NT2/D1 (cell line): ENCODE results near the gene LYZ.

ENCODE experiments used
- DNase-seq: peaks from one replicate; pipeline ENCODE4 v3.0.0-alpha.2; 2011; ENCODE audit warnings: low read depth, low spot score
- H3K27me3 ChIP-seq: 2 replicates; pipeline ENCODE4 v1.6.0; 2011; ENCODE audit warnings: mild to moderate bottlenecking; ENCODE audit not compliant: insufficient read length, insufficient read depth
- H3K36me3 ChIP-seq: 2 replicates; pipeline ENCODE4 v1.6.1; 2011; ENCODE audit warnings: mild to moderate bottlenecking, low read length, mixed read lengths; ENCODE audit not compliant: insufficient read depth, insufficient read length
- H3K4me1 ChIP-seq: 2 replicates; pipeline ENCODE4 v1.5.1; 2011; ENCODE audit not compliant: insufficient read depth, insufficient read length
- H3K4me3 ChIP-seq: 2 replicates; pipeline ENCODE4 v1.5.1; 2011; ENCODE audit warnings: low read depth; ENCODE audit not compliant: insufficient read length
- H3K9ac ChIP-seq: 2 replicates; pipeline ENCODE4 v1.6.0; 2011; ENCODE audit warnings: low read depth; ENCODE audit not compliant: insufficient read length
- H3K9me3 ChIP-seq: 2 replicates; pipeline ENCODE4 v1.5.1; 2011; ENCODE audit warnings: mild to moderate bottlenecking, low read length; ENCODE audit not compliant: insufficient read depth
- SUZ12 ChIP-seq: IDR thresholded peaks from 2 replicates; pipeline ENCODE4 v1.6.1; 2011; ENCODE audit not compliant: insufficient read length, insufficient read depth; ENCODE audit errors: extremely low read depth
- YY1 ChIP-seq: IDR thresholded peaks from 2 replicates; pipeline ENCODE4 v1.6.1; 2011; ENCODE audit not compliant: insufficient read length, insufficient read depth
- ZNF274 ChIP-seq: IDR thresholded peaks from 2 replicates; pipeline ENCODE4 v1.6.1; 2011; ENCODE audit warnings: mild to moderate bottlenecking, low read depth, low read length

Gene LYZ

GRCh38 chr12:69389831-69390230 is 41.6 kb downstream of the LYZ start:
- H3K27me3 ChIP-seq: no peaks in the 10 kb centered on the region
- H3K9me3 ChIP-seq: no peaks in the 10 kb centered on the region
- H3K9ac ChIP-seq: no peak overlapping the region
- H3K4me3 ChIP-seq: no peak overlapping the region
- no peaks in the 10 kb centered on the region for H3K4me1 ChIP-seq
- H3K36me3 ChIP-seq: peaks cover 28% of the 10 kb centered on the region
- TF ChIP-seq SUZ12 (no peak), ZNF274 (no peak), YY1 (no peak)
- DNase-seq: no peak

GRCh38 chr12:69392179-69392928 is 44.2 kb downstream of the LYZ start:
- H3K9me3 ChIP-seq: peaks cover 9% of the 10 kb centered on the region
- peaks cover 22% of the 10 kb centered on the region for H3K36me3 ChIP-seq
- H3K27me3 ChIP-seq: no peaks in the 10 kb centered on the region
- no peak overlapping the region for H3K4me3 ChIP-seq
- TF ChIP-seq ZNF274: no peak
- TF ChIP-seq YY1: no peak
- TF ChIP-seq SUZ12: no peak
- no peaks in the 10 kb centered on the region for H3K4me1 ChIP-seq
- DNase-seq: no peak
- H3K9ac ChIP-seq: no peak overlapping the region

- no peak for TF ChIP-seq ZNF274
- no peak for TF ChIP-seq YY1
- TF ChIP-seq SUZ12: no peak
- no peak for DNase-seq
- Histone ChIP-seq H3K27me3 (no peaks in the 10 kb centered on the region), H3K36me3 (peaks cover 13% of the 10 kb centered on the region), H3K9ac (no peak overlapping the region), H3K9me3 (peaks cover 9% of the 10 kb centered on the region), H3K4me1 (no peaks in the 10 kb centered on the region), H3K4me3 (no peak overlapping the region)
Measured at GRCh38 chr12:69396041-69396440, 47.9 kb downstream of the LYZ start.

- Histone ChIP-seq H3K4me1 (no peaks in the 10 kb centered on the region), H3K9me3 (peaks cover 9% of the 10 kb centered on the region), H3K4me3 (no peak overlapping the region), H3K36me3 (peaks cover 7% of the 10 kb centered on the region), H3K9ac (no peak overlapping the region), H3K27me3 (no peaks in the 10 kb centered on the region)
- no peak for DNase-seq
- TF ChIP-seq SUZ12: no peak
- TF ChIP-seq ZNF274: no peak
- no peak for TF ChIP-seq YY1
Measured at GRCh38 chr12:69396963-69397362, 48.8 kb downstream of the LYZ start.

- Histone ChIP-seq H3K36me3 (peaks cover 3% of the 10 kb centered on the region), H3K27me3 (no peaks in the 10 kb centered on the region), H3K9me3 (peaks cover 9% of the 10 kb centered on the region), H3K4me3 (no peak overlapping the region), H3K4me1 (no peaks in the 10 kb centered on the region), H3K9ac (no peak overlapping the region)
- DNase-seq: no peak
- TF ChIP-seq YY1: no peak
- TF ChIP-seq SUZ12: no peak
- TF ChIP-seq ZNF274: no peak
Measured at GRCh38 chr12:69397978-69398377, 49.8 kb downstream of the LYZ start.

- no peak for DNase-seq
- Histone ChIP-seq H3K27me3 (no peaks in the 10 kb centered on the region), H3K9ac (no peak overlapping the region), H3K4me3 (no peak overlapping the region), H3K9me3 (peaks cover 3% of the 10 kb centered on the region), H3K4me1 (no peaks in the 10 kb centered on the region), H3K36me3 (no peaks in the 10 kb centered on the region)
- TF ChIP-seq YY1 (no peak), ZNF274 (no peak), SUZ12 (no peak)
Measured at GRCh38 chr12:69401940-69402339, 53.8 kb downstream of the LYZ start.
